ENCODE data around the gene DNAJA3.

- TF ChIP-seq CTCF (IDR thresholded peaks at IDR 0.05; ENCODE audit: extremely low read depth in 1 of 2, insufficient read depth in 1 of 2, low read depth in 1 of 2, low read length in 2 of 2) = no peak
- TF ChIP-seq POLR2AphosphoS5 (IDR thresholded peaks at IDR 0.05; ENCODE audit: insufficient read depth, low read depth, low read length) = no peak
- no peak for TF ChIP-seq GATA2 (IDR thresholded peaks at IDR 0.05; ENCODE audit: insufficient read depth, insufficient read length, low read depth, low read length)
- no peak for TF ChIP-seq POLR2A (IDR thresholded peaks at IDR 0.05; ENCODE audit: low read depth, low read length)
- no peak for TF ChIP-seq FOS (IDR thresholded peaks at IDR 0.05; ENCODE audit: borderline replicate concordance, insufficient read depth, low read length)
- TF ChIP-seq JUN (IDR thresholded peaks at IDR 0.05; ENCODE audit: borderline replicate concordance, insufficient read depth, insufficient read length, low read depth) = no peak
- no peak for TF ChIP-seq MAX (IDR thresholded peaks at IDR 0.05; ENCODE audit: insufficient read depth, insufficient read length)
Measured at GRCh38 chr16:4450430-4450829, 24.8 kb downstream of the DNAJA3 start.

Measured in endothelial cell of umbilical vein (primary cell).